Left cardiac atrium (tissue), 4 donors: ENCODE data around the gene PTPRN2. TPM values are rescaled to one million over a fixed set of nuclear protein-coding genes. Genes with fewer than 3 reads are reported as not detected.
A peak's percentile ranks its signal among the peaks of the same experiment; 100 is the strongest.
"Not testable (repeated sequence)": the region's sequence is repeated elsewhere in the genome, so short reads cannot be mapped to it uniquely, and the experiment has no call there.

Experiments
- ATAC-seq, 2 donors: fragments of 200-7000 bp; cut with Tn5 transposase; one replicate each; pipeline ENCODE4 v1.9.1; 2020; ENCODE audit warnings: mild to moderate bottlenecking in 2 of 2, moderate library complexity in 2 of 2
- DNase-seq: peaks from one replicate; pipeline ENCODE4 v3.0.0-alpha.2; 2020
- intact Hi-C, 2 donors: fragments of 100-400 bp; cut with DNase I; formaldehyde crosslinking; loops; one replicate each; pipeline versions ENCODE4 v1.14.1 to v1.15.1; 2022 to 2023
- total RNA-seq, 2 donors: library from RNA; stranded (reverse); fragmentation: NEBNext Ultra II Directional; extraction: Animal tissue kit (Norgen Biotek cat#: 25700); gene quantifications; one replicate each; pipeline ENCODE4 v1.2.1, GENCODE V29; 2021
- donor health status: DM: no; HTN: yes; CAD: no.
- donor health status: DM: no; HTN: yes; CAD: no; lungs with severe emphysema.
- donor health status: DM: yes; HTN: yes; CAD: no.
- donor health status: Dilated cardiomyopathy.

PTPRN2 gene
- total RNA-seq, 2 donors from 2014 or later, result 1.9 to 2.3 TPM

- DNase-seq (no peak), ATAC-seq (no peak)
- intact Hi-C loops, result no loop called here
These were observed 197.9 kb downstream of the PTPRN2 start for GRCh38 chr7:158389514-158390425.

- ATAC-seq, result no peak
- DNase-seq, result no peak
- intact Hi-C loops, result no loop called here
These were observed 198.7 kb downstream of the PTPRN2 start for GRCh38 chr7:158388928-158389327.

GRCh38 chr7:158388072-158388471 lies 199.6 kb downstream of the PTPRN2 start:
- intact Hi-C loops, result no loop called here
- DNase-seq (no peak), ATAC-seq (no peak)

- no peak for DNase-seq
- no peak for ATAC-seq
- intact Hi-C loops, result no loop called here
These were observed 200.1 kb downstream of the PTPRN2 start for GRCh38 chr7:158387546-158387891.

- DNase-seq (no peak), ATAC-seq (no peak)
- intact Hi-C loops, result no loop called here
These were observed 200.6 kb downstream of the PTPRN2 start for GRCh38 chr7:158386866-158387545.

- intact Hi-C loops, result no loop called here
- DNase-seq, result no peak
- ATAC-seq, result no peak
These were observed 201.3 kb downstream of the PTPRN2 start for GRCh38 chr7:158386355-158386618.

GRCh38 chr7:158385496-158386354 lies 201.9 kb downstream of the PTPRN2 start:
- ATAC-seq, DNase-seq: not testable (repeated sequence)

GRCh38 chr7:158384746-158385145 lies 202.9 kb downstream of the PTPRN2 start:
- DNase-seq, result no peak
- no peak for ATAC-seq
- intact Hi-C loops, result no loop called here

More at GRCh38 chr7:158385496-158386354, 201.9 kb downstream of the PTPRN2 start:
- intact Hi-C loops, result not testable (repeated sequence)

GRCh38 chr7:158383665-158384064 lies 204.0 kb downstream of the PTPRN2 start:
- DNase-seq, result no peak
- intact Hi-C loops, result no loop called here
- no peak for ATAC-seq

GRCh38 chr7:158382363-158383254 lies 205.0 kb downstream of the PTPRN2 start:
- intact Hi-C loops, result no loop called here
- ATAC-seq (no peak), DNase-seq (no peak)

GRCh38 chr7:158381956-158382355 lies 205.7 kb downstream of the PTPRN2 start:
- ATAC-seq, result no peak
- intact Hi-C loops, result no loop called here
- DNase-seq, result no peak

GRCh38 chr7:158378978-158379377 lies 208.6 kb downstream of the PTPRN2 start:
- no peak for ATAC-seq
- peak; percentile 14 for DNase-seq
- intact Hi-C loops, result no loop called here

- intact Hi-C loops, result no loop called here
- ATAC-seq, result no peak
- DNase-seq, result peak; percentile 3
These were observed 209.6 kb downstream of the PTPRN2 start for GRCh38 chr7:158377800-158378623.

- intact Hi-C loops, ATAC-seq, DNase-seq: not testable (repeated sequence)
These were observed 210.8 kb downstream of the PTPRN2 start for GRCh38 chr7:158376839-158377186.

GRCh38 chr7:158376146-158376838 lies 211.3 kb downstream of the PTPRN2 start:
- intact Hi-C loops, ATAC-seq: not testable (repeated sequence)
- DNase-seq, result peak; percentile 3

GRCh38 chr7:158375034-158375433 lies 212.6 kb downstream of the PTPRN2 start:
- DNase-seq (peak; percentile 1), ATAC-seq (no peak)
- intact Hi-C loops, result no loop called here

- no peak for DNase-seq
- intact Hi-C loops, result no loop called here
- no peak for ATAC-seq
These were observed 213.0 kb downstream of the PTPRN2 start for GRCh38 chr7:158374586-158374985.
